Posterior vena cava (tissue), 2 donors: ENCODE measurements around the gene DIP2C. TPM values are rescaled to one million over a fixed set of nuclear protein-coding genes. Genes with fewer than 3 reads are reported as not detected.

ENCODE experiments used
- DNase-seq: peaks from one replicate; pipeline ENCODE4 v3.0.0-alpha.2; 2020; ENCODE audit warnings: low spot score
- intact Hi-C, 2 donors: fragments of 100-400 bp; cut with DNase I; formaldehyde crosslinking; loops; one replicate each; pipeline versions ENCODE4 v1.14.1 to v1.14.2; 2022 to 2023
- total RNA-seq, 2 donors: library from RNA; stranded (reverse); fragmentation: NEBNext Ultra II Directional; extraction: Animal tissue kit (Norgen Biotek cat#: 25700); gene quantifications; one replicate each; pipeline ENCODE4 v1.2.1, GENCODE V29; 2021
- donor health status: DM: yes; HTN: yes; CAD: no.
- donor health status: DM: yes; HTN: yes; CAD: no.

DIP2C gene
- total RNA-seq, 2 donors from 2014 or later, result 39.3 to 45.6 TPM

DNA sequence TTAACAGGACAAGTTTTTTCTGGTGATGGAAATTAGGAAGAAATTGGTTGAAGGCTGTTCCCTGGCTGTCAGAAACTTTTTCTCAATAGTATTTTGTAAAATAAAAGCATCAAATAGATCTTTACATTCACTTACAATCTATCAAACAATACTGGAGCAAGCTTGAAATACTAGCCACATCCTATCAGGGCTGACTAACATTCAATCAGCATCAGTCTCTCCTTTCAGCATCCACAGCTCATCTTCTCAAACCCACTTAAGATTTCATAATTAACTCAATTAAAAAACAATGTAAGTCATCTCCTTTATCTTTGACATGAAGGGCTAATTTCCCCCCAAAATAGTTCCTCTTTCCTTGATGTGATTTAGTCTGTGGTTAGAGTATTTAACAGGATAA is 80.2 kb downstream of the DIP2C start:
- no peak for DNase-seq
- intact Hi-C loops, result no loop called here

DNA sequence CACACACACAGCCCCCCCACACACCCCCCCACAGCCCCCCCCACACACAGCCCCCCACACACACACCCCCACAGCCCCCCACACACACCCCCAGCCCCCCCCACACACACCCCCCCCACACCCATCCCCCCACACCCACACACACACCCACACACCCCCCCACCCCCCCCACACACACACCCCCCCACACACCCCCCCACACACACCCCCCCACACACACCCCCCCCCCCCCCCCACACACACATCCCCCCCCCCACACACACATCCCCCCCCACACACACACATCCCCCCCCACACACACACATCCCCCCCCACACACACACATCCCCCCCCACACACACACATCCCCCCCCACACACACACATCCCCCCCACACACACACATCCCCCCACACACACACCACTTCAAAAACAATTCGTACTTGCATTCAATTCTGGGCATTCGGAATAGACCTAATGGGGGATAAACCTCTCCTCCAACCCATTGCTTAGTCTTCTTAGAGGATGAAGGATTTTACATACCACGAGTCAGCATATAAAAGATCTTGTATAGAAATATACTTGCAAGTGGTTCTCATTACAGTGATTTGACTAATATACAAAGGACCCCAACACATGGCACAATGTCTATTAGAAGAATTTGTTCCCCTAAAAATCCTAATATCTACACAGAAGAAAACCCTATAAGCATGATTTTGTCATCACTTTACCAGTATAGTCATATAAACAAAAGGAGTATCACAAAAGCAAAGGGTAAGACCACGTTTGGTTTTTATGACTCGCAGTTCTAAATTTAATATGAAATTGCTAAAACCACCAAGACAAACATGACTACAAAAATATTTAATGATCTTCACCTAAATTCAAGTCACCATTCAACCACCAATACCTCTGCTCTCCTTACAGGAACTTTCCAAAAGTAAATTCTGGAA is 80.9 kb downstream of the DIP2C start:
- DNase-seq, result no peak
- intact Hi-C loops, result no loop called here

DNA sequence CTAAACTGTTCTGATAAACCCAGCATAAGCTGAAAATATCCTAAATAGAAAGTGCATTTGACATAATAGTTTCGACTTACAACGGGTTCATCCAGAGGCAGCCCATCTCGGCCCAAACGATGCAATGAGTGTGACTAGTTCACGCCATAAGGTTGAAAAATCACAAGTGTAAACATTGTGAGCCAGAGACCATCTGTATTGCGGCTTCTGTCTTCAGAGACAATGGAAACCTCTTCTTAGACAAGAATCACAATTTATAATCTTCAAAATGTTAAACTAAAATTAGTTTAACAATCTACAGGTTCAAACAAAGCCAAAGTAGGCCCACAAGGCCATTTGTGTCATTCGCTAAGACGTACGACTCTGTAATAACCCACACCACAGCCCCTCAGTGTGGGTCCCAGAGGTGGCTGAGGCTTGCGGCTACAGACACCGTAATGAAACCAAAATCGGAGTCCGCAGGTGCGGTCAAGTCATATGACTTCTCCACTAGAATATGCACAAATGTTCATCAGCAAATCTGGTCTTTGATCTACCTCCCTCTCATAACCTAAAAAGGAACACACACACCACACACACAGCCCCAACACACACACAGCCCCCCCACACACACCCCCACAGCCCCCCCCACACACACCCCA is 81.8 kb downstream of the DIP2C start:
- intact Hi-C loops, result no loop called here

DNA sequence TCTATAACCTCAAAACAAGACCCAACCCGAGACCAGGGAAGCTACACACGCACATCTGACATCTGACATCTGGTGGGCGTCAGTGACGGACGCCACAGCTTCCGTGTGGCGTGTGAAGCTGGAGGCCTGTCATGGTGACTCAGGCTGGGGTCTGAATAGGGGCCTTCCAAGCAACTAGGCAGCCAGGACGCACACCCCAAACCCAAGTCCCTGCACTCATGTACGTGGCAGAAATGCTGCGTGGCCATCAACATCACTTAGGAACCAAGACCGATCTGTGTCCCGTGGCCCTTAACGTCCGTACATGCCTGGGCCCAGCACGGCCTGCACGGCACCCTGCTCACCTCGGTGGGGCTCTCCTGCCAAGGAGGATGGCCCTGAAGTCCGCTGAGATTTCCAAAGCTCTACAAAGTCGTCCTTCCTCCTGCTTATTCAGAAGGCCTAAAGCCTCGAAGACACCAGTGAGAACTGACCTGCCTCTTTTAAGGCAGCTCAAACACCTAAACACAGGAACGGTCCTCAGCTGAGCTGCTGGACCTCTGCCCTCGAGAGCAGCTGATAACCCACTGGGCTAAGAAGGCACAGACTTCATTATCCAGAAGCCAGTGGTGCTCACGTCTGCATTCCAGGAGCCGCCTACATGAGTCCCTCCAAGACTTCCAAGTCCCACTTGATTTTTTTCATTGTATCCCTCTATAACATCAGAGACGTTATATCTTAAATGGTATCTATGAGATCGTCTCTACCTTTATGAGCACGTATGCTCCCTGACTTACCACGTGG is 82.5 kb downstream of the DIP2C start:
- peak; percentile 40 for DNase-seq
- intact Hi-C loops, result no loop called here

More for the DNA sequence above, 81.8 kb downstream of the DIP2C start:
- peak; percentile 30 for DNase-seq

DNA sequence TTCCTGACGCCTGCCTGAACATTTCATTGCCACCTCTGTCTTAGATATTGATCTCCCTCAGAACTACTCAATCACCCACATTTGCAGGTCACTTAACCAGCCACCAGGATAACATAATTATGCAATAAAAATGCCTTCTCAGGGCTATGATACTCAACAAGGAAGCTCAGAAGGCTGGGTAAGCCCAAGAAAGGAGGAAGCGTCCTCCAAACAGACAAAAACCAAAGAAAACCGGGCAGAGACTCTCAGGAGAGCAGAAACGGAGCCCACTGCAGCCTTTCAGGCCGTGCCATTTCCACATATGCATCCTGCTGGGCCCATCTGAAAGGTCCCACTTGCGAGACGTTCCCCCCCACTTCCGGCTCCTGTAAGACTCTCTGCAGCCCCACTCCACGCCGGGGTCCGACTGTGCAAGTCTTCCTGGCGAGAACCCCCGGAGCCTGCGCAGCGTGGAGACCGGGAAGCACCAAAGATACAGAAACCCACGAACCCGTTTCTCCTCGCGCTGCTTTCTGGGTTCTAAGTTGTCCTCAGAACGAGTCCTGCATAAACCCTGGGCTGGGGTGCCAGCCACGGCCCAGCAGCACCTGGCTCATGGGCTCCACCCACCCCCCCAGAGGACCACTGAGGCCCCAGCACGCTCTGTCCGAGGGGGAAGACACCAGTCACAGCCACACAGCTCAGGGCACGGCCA is 83.7 kb downstream of the DIP2C start:
- DNase-seq, result peak; percentile 72
- intact Hi-C loops, result no loop called here

DNA sequence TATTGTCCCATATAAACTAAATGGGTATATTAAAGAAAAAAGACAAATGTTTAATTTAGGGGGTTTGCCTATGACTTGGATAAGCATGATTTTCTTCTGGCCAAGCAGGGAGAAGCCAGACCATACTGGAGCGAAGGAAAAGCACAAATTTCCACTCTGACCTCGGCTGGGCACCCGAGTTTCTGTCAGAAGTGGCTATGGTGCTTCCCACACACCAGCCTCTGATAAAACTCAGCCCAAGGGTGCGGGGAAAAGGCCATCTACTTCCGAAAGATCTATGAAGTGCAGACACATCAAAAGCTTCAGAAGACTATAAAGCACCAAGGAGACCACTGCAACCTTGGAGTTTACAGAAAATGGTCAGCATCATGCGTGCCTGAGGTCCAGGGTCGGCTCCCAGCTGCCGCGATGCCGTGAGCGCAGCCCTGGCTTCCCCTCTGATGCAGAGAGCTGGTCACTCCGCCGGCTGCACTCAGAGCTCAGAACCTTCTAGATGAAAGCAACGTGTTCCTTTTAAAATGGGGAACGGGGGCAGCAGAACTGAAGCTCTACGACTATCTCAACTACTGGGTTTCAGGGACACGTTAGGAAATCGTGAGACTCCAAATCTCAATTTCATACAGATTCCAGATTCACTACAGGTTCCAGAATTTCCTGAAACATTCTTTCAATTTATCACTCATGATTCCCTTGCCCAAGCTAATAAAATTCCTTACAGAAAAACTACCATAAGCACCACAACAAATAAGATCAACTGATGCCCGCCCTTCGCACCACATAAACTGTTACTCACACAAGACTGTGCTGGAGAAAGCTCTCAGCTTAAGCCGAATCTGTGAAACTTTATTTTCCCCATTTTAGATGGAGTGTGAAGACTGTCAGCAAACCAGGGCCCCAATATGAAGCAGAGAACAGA is 84.5 kb downstream of the DIP2C start:
- DNase-seq, result peak; percentile 49
- intact Hi-C loops, result no loop called here

DNA sequence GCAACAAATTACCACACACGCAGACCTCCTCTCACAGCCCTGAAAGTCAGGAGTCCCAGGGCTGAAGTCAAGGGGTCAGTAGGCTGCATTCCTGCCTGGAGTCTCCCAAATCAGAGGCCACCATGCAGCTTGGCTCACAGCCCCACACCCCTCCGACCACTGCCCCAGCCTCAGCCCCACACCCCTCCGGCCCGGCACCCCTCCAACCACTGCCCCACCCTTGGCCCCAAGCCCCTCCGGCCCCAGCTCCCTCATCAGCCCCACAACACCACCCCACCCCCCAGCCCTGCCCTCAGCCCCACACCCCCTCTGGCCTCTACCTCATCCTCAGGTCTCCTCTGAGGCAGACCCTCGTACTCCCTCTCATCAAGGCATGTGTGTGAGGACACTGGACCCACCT is 85.7 kb downstream of the DIP2C start:
- peak; percentile 26 for DNase-seq
- intact Hi-C loops, result no loop called here

DNA sequence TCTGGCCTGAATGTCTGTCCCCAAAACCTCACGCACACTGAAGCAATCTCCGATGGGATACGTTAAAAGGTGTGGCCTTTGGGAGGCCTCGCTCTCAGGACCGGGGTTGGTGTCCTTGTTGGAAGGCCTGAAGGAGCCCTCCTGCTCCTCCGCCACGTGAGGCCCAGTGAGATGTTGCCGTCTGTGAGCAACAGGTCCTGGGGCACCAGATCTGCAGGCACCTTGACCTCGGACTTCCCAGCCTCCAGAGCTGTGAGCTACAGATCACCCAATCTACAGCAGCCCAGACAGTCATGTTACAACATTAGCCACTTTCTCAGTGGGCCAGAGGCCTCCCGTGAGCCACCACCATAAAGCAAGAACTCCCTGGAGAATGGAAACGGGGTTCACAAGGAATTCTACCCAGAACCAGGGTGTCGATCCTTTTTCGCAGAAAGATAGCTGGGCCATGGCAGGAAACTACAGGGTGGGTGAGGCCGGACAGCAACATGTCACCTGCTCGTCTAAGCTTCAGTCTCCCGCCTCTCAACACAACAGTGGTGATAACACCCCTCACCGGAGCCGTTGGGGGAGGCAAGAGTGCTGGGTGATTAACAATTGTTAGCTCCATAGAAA is 87.0 kb downstream of the DIP2C start:
- intact Hi-C loops, result no loop called here
- DNase-seq, result peak; percentile 24

DNA sequence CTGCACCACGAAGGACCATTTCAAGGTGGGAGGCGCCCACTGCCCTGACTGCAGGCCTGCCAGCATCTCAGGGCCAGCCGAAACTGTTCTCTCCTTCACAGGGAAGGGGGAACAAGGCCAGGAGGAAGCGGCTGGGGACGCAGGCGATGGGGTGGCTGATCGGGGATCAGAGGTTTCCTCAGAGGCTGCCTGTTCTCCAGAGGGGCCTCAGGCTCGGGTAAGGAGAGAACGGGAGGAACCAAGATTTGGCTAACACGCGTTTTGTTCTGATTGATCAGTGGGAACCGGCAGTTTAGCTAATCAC is 87.9 kb downstream of the DIP2C start:
- DNase-seq, result peak; percentile 79
- intact Hi-C loops, result no loop called here

DNA sequence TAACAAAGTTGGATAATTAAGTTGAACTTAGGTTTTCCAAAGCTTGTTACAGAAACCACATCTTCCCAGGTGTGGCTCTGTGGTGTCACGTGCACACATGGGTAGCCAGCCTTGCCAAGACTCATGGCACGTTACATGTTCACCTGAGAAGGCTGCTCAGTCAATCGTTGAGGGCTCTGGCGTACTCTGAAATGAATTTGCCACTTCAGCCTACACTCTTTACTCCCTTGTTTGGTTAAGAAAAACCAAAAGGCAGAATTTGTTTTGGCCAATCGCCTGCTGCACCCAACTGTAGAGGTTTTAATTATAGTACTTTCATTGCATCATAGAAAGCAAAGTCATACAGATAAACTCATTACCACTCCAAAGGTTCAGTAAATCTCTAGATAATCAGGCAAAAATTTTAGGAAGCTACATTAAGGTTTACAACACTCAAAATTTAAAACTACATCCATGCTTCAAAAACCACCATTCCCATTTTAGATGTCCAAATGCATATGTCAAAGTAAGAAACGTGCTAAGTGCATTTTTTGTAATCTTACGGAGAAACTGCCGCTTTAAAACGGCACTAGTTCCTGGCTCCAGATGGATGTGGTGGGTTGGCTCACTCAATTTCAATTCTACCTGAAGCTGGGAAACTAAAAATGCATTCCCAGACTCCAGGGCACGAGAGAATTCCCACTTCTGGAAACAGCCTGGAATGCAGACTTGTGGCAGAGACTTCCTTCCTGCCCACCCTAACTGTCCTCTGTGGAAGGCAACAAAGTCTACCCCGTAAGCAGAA is 88.4 kb downstream of the DIP2C start:
- DNase-seq, result peak; percentile 40
- intact Hi-C loops, result no loop called here

DNA sequence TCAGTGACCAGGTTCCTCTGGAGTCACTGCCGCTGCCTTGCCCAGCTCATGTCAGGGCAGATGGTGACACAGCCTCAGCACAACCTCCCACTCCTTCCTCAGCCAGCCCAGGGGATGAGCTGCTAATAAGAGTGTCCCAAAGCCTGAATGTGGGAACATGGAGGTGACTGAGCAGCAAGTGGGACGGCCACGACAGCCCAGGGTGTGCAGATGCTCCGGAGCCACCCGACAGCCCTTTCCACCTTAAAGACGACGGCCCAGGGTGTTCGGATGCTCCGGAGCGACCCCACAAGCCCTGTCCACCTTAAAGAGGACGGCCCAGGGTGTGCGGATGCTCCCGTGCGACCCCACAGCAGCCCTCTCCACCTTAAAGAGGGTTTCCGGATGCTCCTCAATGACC is 89.2 kb downstream of the DIP2C start:
- peak; percentile 77 for DNase-seq
- intact Hi-C loops, result no loop called here

DNA sequence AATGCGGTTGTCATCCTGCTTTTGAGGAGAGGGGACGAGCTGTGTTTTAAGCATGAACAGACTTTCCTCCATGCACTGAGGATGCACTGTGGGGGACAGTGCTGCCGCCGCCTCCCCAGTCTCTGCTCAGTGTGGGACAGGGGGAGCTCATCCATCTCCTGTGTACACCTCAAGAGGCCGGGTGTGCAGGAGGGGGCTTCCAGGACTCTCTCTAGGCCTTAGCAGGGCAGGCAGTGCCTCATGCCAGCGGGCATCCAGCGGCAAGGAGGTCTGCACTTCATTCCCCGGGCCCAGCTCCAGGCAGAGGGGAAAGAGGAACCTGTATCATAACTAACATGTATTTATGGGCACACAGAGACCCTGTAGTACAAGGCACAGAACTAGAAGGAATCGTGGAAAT is 89.7 kb downstream of the DIP2C start:
- intact Hi-C loops, result loop anchor here in 1 of 2 donors (5.0 kb wide), 1 partner anchor 83 kb away; no protein-coding TSS in a partner anchor

DNA sequence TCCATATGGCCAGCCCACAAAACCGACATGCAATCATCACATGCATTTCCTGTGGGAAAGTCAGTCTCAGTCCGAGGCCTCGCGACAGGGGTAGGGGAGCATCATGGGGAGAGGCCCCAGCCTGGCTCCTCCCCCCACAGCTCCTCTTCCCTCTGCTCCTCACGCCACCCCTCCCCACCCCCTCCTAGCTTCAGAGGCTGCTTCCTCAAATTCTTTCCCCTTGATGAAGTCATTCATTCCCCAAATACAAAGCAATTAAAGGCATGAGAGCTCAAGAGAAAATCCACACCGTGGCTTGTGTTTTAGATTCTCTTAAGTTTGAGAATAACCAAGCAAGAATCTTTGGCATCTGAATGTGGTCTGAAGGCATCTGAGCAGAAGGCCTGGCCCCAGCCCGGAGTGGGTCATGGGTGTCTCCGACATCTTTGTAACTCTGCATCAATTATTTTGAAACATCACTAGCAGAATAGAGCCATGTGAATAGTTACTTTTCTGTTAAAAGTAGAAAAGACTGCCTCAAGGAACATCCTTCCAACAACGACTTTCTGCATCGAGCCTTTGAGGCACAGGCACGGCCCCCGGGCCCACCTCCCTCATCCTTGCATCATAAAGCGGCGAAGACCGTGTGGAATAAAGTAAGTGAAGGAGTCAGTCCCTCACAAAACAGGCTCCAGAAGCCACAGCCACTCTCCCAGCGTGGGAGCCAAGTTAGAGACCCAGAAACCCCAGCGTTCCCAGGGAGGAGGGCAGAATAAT is 90.9 kb downstream of the DIP2C start:
- intact Hi-C loops, result loop anchor here in 1 of 2 donors (5.0 kb wide), 1 partner anchor 84 kb away; no protein-coding TSS in a partner anchor
- DNase-seq, result peak; percentile 68

More for the DNA sequence above, 89.7 kb downstream of the DIP2C start:
- DNase-seq, result peak; percentile 58

DNA sequence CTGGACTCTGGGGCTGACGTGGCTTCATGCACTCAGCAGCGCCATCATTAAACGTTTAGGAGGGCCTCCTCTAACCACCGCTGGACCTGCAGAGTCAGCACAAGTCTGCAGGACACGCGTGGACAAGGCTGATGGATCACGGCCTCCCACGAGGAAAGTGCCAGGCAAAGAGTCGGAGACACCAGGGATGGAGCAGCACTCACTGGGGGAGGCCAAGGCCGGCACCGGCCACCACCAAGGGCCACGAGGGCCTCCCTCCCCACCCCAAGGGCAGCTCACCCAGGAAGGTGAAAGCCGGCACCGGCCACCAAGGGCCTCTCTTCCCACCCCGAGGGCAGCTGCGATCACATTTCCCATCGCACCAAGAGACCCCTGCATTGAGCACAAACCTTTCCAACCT is 91.5 kb downstream of the DIP2C start:
- intact Hi-C loops, result loop anchor here in 1 of 2 donors (5.0 kb wide), 1 partner anchor 84 kb away; no protein-coding TSS in a partner anchor
- DNase-seq, result peak; percentile 81

DNA sequence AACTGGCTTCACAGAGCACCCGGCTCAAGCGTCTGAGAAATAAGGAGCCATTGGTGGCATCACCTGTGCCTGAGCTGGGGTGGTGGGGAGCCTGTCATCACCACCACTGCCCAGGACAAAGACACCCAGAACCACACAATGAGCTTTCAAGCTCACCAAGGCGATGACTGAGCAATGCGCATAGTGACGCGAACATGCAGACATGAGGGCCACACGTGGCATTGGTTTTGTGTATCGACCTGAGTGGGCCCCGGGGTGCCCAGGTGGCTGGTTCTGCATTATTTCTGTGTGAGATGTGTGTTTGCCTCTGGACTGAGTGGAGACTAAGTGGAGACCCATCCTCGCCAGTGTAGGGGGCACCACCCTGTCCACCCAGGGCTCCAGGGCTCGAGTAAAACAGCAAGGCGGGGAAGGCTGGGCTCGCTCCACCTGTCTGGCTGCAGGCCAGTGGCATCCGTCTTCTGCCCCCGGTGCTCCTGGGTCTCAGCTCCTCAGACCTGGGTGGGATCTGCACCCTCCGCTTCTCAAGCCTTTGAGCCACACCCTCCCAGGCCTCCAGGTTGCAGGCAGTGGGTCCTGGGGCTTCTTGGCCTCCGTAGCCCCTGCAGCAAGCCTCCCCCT is 92.6 kb downstream of the DIP2C start:
- intact Hi-C loops, result loop anchor here in 1 of 2 donors (5.0 kb wide), 1 partner anchor 85 kb away; no protein-coding TSS in a partner anchor
- DNase-seq, result peak; percentile 71

DNA sequence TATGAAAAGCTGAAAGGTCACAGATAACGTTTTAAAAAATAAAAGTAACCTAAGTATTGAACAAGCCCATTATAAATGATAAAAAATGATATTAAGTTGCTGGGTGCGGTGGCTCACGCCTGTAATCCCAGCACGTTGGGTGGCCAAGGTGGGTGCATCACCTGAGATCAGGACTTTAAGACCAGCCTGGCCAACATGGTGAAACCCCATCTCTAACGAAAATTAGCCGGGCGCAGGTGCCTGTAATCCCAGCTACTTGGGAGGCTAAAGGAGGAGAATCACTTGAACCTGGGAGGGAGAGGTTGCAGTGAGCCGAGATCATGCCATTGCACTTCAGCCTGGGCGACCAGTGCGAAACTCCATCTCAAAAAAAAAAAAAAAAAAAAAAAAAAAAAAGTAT is 93.3 kb downstream of the DIP2C start:
- intact Hi-C loops, result loop anchor here in 1 of 2 donors (5.0 kb wide), 1 partner anchor 86 kb away; no protein-coding TSS in a partner anchor
- DNase-seq, result peak; percentile 45
